ENCODE measurements around the gene CLEC4M.

DNA sequence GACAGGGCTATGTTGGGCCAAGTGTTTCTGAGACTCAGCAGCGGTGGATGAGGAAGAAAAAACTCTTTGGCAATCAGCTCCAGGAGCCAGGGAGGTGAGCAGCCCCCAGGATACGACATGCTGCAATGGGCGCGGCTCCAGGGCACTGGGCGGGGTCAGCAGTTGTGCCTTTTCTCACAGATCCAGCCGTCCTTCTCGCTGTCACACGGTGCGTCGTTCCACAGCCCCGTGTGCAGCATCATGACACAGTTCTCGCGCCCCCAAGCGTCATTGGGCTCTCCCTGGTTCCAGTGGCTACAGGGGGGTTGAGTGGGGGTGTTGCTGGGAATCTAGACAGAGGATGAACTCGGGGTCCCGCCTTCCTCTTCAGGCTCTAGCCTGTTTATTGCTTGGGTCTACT is 33.8 kb upstream of the CLEC4M start:
- TF ChIP-seq, protein P1, sequence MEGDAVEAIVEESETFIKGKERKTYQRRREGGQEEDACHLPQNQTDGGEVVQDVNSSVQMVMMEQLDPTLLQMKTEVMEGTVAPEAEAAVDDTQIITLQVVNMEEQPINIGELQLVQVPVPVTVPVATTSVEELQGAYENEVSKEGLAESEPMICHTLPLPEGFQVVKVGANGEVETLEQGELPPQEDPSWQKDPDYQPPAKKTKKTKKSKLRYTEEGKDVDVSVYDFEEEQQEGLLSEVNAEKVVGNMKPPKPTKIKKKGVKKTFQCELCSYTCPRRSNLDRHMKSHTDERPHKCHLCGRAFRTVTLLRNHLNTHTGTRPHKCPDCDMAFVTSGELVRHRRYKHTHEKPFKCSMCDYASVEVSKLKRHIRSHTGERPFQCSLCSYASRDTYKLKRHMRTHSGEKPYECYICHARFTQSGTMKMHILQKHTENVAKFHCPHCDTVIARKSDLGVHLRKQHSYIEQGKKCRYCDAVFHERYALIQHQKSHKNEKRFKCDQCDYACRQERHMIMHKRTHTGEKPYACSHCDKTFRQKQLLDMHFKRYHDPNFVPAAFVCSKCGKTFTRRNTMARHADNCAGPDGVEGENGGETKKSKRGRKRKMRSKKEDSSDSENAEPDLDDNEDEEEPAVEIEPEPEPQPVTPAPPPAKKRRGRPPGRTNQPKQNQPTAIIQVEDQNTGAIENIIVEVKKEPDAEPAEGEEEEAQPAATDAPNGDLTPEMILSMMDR (IDR thresholded peaks at IDR 0.05): no peak
- TF ChIP-seq POLR2A (IDR thresholded peaks at IDR 0.05): no peak
